ENCODE measurements around the gene ZSCAN1.

- no peak for TF ChIP-seq CTCF (IDR thresholded peaks at IDR 0.05)
- no peak for TF ChIP-seq POLR2AphosphoS5 (IDR thresholded peaks at IDR 0.05)
- TF ChIP-seq POLR2A (IDR thresholded peaks at IDR 0.05), result no peak
- TF ChIP-seq EP300 (IDR thresholded peaks at IDR 0.05), result no peak
Measured at GRCh38 chr19:58014141-58014540, 19.7 kb upstream of the ZSCAN1 start.
